HG03442 (cell line): ENCODE measurements around the gene SPATS1.

Experiments used
- ATAC-seq: cut with Tn5 transposase; IDR thresholded peaks from one replicate; pipeline ENCODE4 v1.9.1; 2021; ENCODE audit warnings: mild to moderate bottlenecking, moderate library complexity; ENCODE audit not compliant: unreplicated experiment

The SPATS1 gene

GRCh38 chr6:44387346-44388134 lies 45.1 kb downstream of the SPATS1 start, which contains the start of gene CDC5L:
Gene CDC5L, plus strand, starts transcription at chr6:44387706. Its CDS starts 118 bp downstream, at chr6:44387824.
- ATAC-seq = peak; percentile 93

GRCh38 chr6:44388135-44388487 lies 45.7 kb downstream of the SPATS1 start:
- ATAC-seq = no peak

- ATAC-seq = no peak
Observed at GRCh38 chr6:44388887-44389286, 46.4 kb downstream of the SPATS1 start.

- ATAC-seq = no peak
Observed at GRCh38 chr6:44390158-44390683, 47.8 kb downstream of the SPATS1 start.
